GM18951 (cell line): Measurements from ENCODE around the gene LGALS7.
"Not testable (repeated sequence)": the region's sequence is repeated elsewhere in the genome, so short reads cannot be mapped to it uniquely, and the experiment has no call there.

ENCODE experiments used
- POLR2A ChIP-seq: IDR thresholded peaks from 4 replicates; pipeline ENCODE4 v1.6.1; 2011; ENCODE audit warnings: mild to moderate bottlenecking; ENCODE audit not compliant: insufficient read length, insufficient read depth; ENCODE audit errors: extremely low read depth
- in situ Hi-C: fragments of 300-500 bp; cut with MboI; formaldehyde crosslinking; loops from one replicate; pipeline ENCODE4 v1.12.0; 2022; ENCODE audit warnings: low sequenced_read_pairs, mixed read lengths, inconsistent platforms; ENCODE audit not compliant: unreplicated experiment

The LGALS7 gene

DNA sequence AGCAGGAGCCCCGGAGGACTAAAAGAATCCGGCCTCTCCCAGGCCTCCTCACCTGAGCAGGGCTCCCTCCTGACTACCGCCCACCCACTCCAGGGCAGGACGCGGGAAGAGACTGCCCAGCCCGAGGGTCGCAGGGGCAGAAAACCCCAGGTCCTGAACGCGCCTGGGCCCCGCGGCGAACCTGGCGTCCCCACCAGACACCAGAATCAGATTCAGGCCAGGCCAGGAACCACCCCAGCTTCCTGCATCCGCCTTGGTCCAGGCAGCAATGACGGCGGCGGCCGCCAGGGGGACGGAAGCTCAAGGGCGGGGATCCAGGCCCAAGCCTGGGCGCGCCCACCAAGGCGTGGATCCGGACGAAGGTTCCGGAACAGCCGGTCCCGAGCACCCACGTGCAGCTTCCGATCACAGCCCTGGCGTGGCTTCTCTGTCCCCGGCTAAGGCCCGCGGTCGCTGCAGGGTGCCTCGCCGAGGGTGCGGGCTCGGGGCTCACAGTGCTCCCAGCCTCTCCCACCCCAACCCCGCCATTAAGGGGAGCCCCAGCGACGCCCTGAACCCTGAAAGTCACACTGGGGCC, 3.6 kb downstream of the LGALS7 start:
- peak; percentile 31 for TF ChIP-seq POLR2A
- in situ Hi-C loops, result no loop called here

DNA sequence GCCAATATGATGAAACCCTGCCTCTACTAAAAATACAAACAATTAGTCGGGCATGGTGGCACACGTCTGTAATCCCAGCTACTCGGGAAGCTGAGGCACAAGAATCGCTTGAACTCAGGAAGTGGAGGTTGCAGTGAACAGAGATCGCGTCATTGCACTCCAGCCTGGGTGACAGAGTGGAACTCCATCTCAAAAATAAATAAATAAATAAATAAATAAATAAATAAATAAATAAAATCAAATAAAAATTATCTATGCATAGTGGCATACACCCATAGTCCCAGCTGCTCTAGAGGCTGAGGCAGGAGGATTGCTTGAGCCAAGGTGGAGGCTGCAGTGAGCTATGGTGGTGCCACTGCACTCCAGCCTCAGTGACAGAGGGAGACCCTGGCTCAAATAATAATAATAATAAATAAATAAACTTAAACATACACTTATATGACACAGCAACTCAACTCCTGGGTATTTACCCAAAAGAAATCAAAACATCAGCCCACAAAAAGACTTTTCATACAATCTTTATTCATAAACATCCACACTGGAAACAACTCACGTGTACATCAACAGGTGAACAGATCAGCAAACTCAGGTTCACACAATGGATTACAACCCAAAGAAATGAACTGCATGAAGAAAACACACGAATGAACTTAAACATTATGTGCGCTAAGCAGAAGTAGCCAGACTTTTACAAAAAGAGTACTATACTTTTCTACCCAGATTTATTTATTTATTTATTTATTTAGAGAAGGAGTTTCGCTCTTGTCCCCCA, 6.9 kb downstream of the LGALS7 start:
- in situ Hi-C loops, result no loop called here
- TF ChIP-seq POLR2A, result no peak

DNA sequence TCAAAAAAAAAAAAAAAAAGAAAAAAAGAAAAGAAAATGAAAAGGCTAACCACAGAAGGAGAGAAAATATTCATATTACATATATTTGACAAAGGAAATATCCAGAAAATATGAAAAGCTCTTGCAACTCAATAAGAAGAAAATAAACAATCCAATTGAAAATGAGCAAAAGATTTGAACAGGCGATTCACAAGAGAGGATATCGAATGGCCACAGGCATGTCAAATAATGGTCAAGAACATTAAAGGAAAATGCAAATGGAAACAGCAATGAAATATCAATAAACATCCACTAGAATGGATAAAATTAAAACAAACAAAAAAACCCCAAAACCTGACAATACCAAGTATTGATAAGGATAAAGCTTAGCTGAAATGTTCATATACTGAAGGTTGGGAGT, 8.1 kb downstream of the LGALS7 start:
- in situ Hi-C loops, result no loop called here
- TF ChIP-seq POLR2A, result no peak

DNA sequence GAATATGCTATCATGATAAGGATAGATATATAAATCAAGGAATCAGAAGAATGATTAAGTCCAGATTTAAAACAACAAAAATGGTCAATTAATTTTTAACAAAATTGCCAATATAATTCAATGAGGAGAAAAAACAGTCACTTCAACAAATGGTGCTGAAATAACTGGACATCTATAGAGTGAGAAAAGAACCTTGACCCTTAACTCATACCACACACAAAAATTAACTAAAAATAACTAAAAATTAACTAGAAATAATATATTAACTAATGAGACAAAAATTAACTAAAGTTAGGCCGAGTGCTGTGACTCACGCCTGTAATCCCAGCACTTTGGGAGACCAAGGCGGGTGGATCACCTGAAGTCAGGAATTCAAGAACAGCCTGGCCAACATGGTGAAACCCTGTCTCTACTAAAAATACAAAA, 9.5 kb downstream of the LGALS7 start:
- in situ Hi-C loops, result no loop called here
- TF ChIP-seq POLR2A, result no peak

DNA sequence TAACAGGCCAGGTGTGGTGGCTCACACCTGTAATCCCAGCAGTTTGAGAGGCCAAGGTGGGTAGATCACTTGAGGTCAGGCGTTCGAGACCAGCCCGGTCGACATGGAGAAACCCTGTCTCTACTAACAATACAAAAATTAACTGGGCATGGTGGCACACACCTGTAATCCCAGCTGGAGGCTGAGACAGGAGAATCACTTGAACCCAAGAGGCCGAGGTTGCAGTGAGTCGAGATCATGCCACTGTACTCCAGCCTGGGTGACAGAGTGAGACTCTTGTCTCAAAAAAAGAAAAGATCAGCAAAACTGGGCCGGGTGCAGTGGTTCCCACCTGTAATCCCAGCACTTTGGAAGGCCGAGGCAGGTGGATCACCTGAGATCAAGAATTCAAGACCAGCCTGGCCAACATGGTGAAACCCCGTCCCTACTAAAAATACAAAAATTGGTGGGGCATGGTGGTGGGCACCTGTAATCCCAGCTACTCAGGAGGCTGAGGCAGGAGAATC, 11.4 kb downstream of the LGALS7 start:
- in situ Hi-C loops, result not testable (repeated sequence)

DNA sequence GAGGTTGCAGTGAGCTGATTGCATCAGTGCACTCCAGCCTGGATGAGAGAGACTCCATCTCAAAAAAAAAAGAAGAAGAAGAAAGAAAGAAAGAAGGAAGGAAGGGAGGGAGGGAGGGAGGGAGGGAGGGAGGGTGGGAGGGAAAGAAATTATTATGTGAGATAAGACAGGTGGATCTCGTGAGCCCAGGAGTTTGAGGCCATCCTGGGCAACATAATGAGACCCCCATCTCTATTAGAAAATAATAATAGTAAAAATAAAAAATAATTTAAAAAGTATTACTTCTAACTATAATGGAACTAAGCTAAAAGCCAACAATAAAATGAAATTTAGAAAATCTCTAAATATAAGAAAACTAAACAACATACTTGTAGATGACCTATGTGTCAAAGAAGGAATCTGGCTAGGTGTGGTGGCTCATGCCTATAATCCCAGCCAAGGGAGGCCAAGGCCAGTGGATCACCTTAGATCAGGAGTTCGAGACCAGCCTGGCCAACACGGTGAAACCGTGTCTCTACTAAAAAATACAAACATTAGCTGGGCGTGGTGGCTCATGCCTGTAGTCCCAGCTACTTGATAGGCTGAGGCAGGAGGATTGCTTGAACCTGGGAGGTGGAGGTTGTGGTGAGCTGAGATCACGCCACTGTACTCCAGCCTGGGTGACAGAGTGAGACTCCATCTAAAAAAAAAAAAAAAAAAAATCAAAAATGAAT, 12.4 kb downstream of the LGALS7 start:
- in situ Hi-C loops, result not testable (repeated sequence)

DNA sequence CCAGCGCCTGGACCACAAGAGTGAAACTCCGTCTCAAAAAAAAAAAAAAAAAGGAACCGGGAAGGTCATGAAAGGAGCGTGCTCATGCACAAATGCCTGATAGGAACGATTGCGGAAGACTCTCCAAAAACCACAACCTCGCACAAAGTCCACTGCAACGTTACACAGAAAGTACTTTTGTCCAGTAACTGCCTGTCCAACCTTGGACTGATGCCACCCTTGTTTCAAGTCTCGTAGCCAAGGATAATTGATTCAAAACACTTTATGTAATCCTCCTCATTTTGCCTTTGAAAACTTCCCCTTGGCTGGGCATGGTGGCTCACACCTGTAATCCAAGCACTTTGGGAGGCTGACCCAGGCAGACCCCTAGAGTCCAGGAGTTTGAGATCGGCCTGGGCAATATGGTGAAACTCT, 13.7 kb downstream of the LGALS7 start:
- no peak for TF ChIP-seq POLR2A
- in situ Hi-C loops, result no loop called here

DNA sequence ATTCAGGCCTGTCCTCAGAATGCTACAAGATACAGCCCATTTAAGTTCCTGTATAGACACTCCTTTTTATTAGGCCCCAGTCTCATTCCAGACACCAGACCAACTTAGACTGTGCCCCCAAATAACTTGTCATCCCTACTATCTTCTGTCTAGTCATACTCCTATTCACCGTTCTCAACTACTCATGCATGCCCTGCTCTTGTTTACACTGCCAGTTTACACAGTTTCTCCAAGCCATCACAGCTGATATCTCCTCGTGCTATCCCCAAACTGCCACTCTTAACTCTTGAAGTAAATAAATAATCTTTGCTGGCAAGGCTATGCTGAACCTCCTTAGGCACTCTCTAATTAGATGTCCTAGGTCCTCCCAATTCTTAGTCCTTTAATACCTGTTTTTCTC, 19.1 kb downstream of the LGALS7 start:
- in situ Hi-C loops, result not testable (repeated sequence)

DNA sequence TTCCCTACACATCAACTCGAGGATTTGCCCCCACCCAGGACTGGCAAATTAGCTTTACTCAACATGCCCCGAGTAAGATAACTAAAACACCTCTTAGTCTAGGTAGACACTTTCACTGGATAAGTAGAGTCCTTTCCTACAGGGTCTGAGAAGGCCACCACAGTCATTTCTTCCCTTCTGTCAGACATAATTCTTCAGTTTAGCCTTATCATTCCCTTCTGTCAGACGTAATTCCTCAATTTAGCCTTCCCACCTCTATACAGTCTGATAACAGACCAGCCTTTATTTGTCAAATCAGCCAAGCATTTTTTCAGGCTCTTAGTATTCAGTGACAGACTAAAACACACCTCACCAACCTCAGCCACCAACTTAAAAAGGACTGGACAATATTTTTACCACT, 19.5 kb downstream of the LGALS7 start:
- in situ Hi-C loops, result not testable (repeated sequence)

DNA sequence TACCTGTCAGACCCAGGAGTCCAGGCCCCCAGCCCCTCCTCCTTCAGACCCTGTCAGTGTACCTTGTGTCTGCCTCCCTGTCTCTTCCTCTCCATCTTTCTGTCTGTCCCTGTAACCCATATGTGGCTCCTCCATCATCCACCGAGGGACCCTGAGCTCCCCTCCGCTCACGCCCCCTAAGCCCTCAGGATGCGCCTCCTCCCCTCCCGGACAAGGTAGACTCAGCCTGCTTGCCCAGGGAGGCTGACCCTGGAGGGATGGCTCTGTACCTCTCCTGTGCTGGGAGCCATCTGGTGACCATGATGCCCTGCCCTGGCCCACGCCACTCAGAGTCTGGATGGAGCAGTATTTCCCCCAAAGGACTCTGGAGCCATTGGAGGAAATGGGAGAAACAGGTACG, 28.0 kb downstream of the LGALS7 start:
- in situ Hi-C loops, result no loop called here
- TF ChIP-seq POLR2A, result no peak

DNA sequence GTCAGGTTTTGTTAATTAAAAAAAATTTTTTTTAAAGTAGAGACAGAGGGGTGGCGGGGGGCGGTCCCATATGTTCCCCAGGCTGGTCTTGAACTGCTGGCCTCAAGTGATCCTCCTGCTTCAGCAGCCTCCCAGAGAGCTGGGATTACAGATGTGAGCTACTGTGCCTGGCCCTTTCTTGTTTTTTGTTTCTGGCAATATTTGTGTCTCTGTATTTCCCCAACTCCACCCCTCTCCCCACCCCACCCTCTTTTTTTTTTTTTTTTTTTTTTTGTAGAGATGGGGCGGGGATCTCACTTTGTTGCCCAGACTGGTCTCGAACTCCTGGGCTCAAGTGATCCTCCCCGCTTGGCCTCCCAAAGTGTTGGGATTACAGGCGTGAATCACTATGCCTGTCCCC, 28.4 kb downstream of the LGALS7 start:
- TF ChIP-seq POLR2A, result no peak
- in situ Hi-C loops, result no loop called here

DNA sequence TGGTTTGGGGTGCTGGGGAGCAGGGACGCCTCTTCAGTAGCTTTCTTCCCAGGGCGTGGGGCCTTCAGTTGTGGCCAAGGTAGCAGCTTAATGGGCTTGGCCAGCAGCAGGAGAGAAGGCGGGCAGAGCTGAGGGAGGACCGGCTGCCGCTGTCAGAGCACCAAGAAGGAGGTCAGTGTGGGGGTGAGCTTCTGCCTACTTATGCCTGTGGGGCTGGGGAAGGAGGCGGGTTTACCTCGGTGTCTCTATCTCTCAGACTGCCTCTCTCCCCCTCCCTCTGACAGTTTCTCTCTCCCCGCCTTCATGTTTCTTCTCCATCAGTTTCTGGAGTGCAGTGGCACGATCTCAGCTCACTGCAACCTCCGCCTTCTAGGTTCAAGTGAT, 29.0 kb downstream of the LGALS7 start, which contains the start of gene CAPN12:
Gene CAPN12, minus strand, starts transcription at position 177 of the 384 bp plus-strand sequence. CDS start 309 bp downstream, outside the sequence.
- TF ChIP-seq POLR2A, result no peak
- in situ Hi-C loops, result no loop called here

DNA sequence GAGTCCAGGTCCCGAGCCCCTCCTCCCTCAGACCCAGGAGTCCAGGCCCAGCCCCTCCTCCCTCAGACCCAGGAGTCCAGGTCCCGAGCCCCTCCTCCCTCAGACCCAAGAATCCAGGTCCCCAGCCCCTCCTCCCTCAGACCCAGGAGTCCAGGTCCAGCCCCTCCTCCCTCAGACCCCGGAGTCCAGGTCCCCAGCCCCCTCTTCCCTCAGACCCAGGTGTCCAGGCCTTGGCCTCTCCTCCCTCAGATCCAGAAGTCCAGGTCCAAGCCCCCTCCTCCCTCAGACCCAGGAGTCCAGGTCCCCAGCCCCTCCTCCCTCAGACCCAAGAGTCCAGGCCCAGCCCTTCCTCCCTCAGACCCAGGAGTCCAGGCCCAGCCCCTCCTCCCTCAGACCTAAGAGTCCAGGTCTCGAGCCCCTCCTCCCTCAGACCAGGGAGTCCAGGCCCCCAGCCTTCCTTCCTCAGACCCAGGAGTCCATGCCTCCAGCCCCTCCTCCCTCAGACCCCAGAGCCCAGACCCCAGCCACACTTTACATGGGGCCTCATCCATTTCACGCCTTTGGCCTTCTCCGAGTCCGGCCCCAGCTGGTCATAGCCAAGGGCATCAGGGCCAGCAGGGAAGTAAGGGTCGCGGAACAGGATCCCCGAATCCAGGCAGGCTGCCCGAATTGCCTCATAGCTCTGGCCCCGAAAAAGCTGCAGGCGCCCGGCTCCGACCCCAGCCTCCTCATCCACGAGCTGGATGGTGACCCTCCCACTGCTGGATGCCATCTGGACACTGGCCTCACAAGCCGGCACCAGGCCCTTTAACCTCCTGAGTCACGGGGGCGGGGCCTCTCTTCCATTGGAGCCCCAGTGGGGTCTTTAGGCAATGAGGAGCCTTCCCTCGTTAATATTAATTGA, 29.7 kb downstream of the LGALS7 start:
- no peak for TF ChIP-seq POLR2A
- in situ Hi-C loops, result no loop called here
